GM13976 (cell line): ENCODE measurements around the gene SLC51B.
"Not testable (repeated sequence)": the region's sequence is repeated elsewhere in the genome, so short reads cannot be mapped to it uniquely, and the experiment has no call there.

Experiments used
- DNase-seq: peaks from one replicate; pipeline ENCODE4 v3.0.0; 2012; ENCODE audit warnings: low spot score
- in situ Hi-C: fragments of 300-500 bp; cut with MboI; formaldehyde crosslinking; loops from one replicate; pipeline ENCODE4 v1.12.0; 2022; ENCODE audit warnings: low sequenced_read_pairs, mixed read lengths, inconsistent platforms; ENCODE audit not compliant: unreplicated experiment
- TF ChIP-seq, protein P1 (sequence below): IDR thresholded peaks from 2 replicates; pipeline ENCODE4 v1.5.1; 2012; ENCODE audit warnings: borderline replicate concordance, mild to moderate bottlenecking; ENCODE audit not compliant: insufficient read depth; ENCODE audit errors: extremely low read depth, missing control alignments, control extremely low read depth

Gene SLC51B

DNA sequence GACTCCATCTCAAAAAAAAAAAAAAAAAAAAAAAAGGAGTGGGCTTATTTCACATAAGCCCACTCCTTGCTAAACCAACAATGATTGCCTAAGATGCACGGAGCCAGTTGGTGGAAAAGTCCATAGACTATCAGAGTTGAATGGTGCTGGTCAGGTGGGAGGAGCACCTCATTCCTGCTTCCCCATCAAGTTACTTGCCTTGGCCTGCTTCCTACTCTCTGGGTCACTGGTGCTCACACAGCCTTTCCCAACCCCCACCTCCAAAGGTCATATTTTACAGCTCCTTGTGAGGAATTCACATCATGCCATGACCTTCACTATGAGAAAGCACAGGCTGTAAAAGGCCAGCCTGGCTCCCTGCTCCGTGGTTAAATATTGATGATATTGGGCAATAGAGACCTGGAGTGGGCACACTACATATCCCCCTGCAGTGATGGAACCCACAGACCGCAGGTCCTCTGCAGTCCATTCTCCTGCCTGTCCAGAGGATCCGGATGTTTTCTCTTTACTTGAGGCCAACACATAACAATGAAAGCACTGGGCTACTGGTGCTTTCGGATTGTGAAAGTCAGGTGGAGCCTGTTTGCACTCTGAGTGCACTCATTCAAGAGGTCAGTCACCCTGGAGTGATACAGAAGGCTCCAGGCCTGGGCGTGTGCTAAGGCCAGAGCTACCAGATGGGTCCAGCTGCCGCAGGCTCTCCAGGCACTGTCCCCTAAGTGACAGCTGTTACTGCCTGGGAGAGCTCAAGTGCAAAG, at the start of gene SLC51B:
Gene SLC51B (plus strand): TSS at position 664 of the 758 bp plus-strand sequence. CDS start 4,618 bp downstream, outside the sequence.
- in situ Hi-C loops: loop anchor here (25.0 kb wide), 1 partner anchor 242 kb away; the partner anchor contains the start of genes PARP16 and RNU5A-1
- TF ChIP-seq, protein P1, sequence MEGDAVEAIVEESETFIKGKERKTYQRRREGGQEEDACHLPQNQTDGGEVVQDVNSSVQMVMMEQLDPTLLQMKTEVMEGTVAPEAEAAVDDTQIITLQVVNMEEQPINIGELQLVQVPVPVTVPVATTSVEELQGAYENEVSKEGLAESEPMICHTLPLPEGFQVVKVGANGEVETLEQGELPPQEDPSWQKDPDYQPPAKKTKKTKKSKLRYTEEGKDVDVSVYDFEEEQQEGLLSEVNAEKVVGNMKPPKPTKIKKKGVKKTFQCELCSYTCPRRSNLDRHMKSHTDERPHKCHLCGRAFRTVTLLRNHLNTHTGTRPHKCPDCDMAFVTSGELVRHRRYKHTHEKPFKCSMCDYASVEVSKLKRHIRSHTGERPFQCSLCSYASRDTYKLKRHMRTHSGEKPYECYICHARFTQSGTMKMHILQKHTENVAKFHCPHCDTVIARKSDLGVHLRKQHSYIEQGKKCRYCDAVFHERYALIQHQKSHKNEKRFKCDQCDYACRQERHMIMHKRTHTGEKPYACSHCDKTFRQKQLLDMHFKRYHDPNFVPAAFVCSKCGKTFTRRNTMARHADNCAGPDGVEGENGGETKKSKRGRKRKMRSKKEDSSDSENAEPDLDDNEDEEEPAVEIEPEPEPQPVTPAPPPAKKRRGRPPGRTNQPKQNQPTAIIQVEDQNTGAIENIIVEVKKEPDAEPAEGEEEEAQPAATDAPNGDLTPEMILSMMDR: no peak
- DNase-seq: no peak

- TF ChIP-seq, protein P1: no peak
- no peak for DNase-seq
- in situ Hi-C loops: no loop called here
These were observed 48.1 kb upstream of the SLC51B start for GRCh38 chr15:64997066-64997465.

GRCh38 chr15:64997745-64998375, 47.3 kb upstream of the SLC51B start:
- TF ChIP-seq, protein P1: no peak
- no peak for DNase-seq
- in situ Hi-C loops: no loop called here

DNA sequence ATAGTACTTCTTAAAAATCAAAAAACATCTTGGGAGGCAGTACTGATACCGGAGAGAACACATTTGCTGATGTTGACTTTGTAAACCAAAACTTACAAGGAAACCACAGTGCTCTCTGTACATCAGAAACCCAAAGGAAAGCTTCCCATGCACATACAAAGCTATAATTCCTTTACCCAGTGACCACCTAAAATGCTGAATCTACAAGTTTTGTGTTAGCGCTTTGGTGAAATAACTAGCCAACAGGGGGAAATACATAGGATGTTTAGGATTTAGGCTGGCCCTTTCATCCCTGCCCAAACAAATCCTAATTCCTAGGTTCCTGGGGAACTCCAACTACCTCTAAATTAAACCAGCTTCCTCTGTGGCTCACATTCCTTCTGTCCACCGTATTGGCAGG, 40.2 kb upstream of the SLC51B start:
- TF ChIP-seq, protein P1: no peak
- in situ Hi-C loops: no loop called here
- DNase-seq: no peak

- no peak for DNase-seq
- TF ChIP-seq, protein P1: no peak
- in situ Hi-C loops: no loop called here
These were observed 38.3 kb upstream of the SLC51B start for GRCh38 chr15:65006876-65007275.

DNA sequence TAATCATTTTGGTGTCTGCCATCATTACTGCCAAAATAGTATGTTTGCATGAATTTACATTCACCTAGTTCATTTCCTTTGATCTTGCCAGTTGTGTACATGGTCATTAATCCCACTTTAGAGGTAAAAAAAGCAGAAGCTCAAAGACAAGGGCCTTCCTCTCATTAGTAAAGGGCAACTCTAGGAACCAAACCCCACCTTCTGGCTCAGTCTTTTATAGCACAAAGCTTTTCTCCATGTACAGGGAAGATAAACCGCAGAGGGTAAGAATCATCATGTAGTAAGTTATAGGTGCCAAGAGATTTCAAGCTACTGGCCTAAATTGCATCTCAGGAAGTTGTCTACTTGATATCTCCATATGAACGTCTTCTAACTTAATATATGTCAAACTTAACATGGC, 36.2 kb upstream of the SLC51B start:
- TF ChIP-seq, protein P1: peak; percentile 22
- in situ Hi-C loops: no loop called here
- peak; percentile 25 for DNase-seq

- in situ Hi-C loops, DNase-seq: not testable (repeated sequence)
These were observed 34.0 kb upstream of the SLC51B start for GRCh38 chr15:65011198-65011597.
